ENCODE data around the gene PHEX.

DNA sequence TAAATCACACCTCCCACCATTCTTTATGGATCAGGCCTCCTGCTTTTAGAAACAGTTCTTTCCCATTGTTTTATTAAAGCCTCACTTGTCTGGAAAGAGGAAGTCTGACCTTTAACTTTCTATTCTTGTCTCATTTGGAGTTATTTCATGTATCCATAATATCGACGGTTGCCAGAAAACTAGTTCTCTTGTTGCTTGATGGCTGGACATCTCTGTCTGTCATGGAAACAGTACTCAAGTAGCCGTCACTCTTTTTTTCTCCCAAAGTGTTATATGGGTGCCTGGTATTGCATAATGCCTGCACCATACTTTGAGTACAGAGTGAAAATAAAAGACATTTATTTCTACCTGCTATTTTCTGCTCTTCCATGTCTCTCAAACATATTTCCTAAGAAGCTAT lies 61.4 kb downstream of the PHEX start:
- no peak for TF ChIP-seq EZH2 (IDR thresholded peaks at IDR 0.05)
- no peak for TF ChIP-seq POLR2AphosphoS5 (IDR thresholded peaks at IDR 0.05; ENCODE audit: borderline replicate concordance, low read depth, low read length)
- TF ChIP-seq FOXP2 (optimal IDR thresholded peaks at IDR 0.05; ENCODE audit: control extremely low read depth, extremely low read length, insufficient read depth) = no peak
